Activated B cell treated with CpG ODN at 0.5 μM for 24 hours (primary cell): ENCODE data around the gene RFX7. TPM values are rescaled to one million over a fixed set of nuclear protein-coding genes. Genes with fewer than 3 reads are reported as not detected.

Experiments
- ATAC-seq: fragments of 200-7000 bp; cut with Tn5 transposase; one replicate; pipeline ENCODE4 v1.10.0; 2021; ENCODE audit warnings: low read depth, mild to moderate bottlenecking, moderate library complexity
- CTCF ChIA-PET: fragments of 350-600 bp; sonication (Branson Sonifier 250); formaldehyde crosslinking; loops from one replicate; lab custom pipeline; 2021; ENCODE audit warnings: antibody characterized with exemption; lab: Charles Lee
- POLR2A ChIA-PET: fragments of 350-600 bp; sonication (Branson Sonifier 250); formaldehyde crosslinking; loops from one replicate; lab custom pipeline; 2021; ENCODE audit warnings: antibody characterized with exemption; lab: Charles Lee
- DNase-seq: peaks from one replicate; pipeline ENCODE4 v3.0.0; 2022
- H3K27ac Mint-ChIP-seq: one replicate; pipeline ENCODE4 v1.8.0; 2020; ENCODE audit warnings: mixed read lengths
- H3K27me3 Mint-ChIP-seq: one replicate; pipeline ENCODE4 v1.8.0; 2021; ENCODE audit warnings: mixed read lengths
- H3K36me3 Mint-ChIP-seq: one replicate; pipeline ENCODE4 v1.8.0; 2021; ENCODE audit warnings: low read depth, mixed read lengths
- H3K4me1 Mint-ChIP-seq: one replicate; pipeline ENCODE4 v1.8.0; 2021; ENCODE audit warnings: mixed read lengths
- H3K4me3 Mint-ChIP-seq: one replicate; pipeline ENCODE4 v1.8.0; 2020; ENCODE audit warnings: mild to moderate bottlenecking, mixed read lengths
- H3K9me3 Mint-ChIP-seq: one replicate; pipeline ENCODE4 v1.8.0; 2020; ENCODE audit warnings: mixed read lengths
- intact Hi-C: fragments of 100-400 bp; cut with micrococcal nuclease; formaldehyde crosslinking; loops from one replicate; pipeline ENCODE4 v1.15.1; 2024
- total RNA-seq: library from RNA; stranded (reverse); gene quantifications from 2 replicates; pipeline ENCODE4 v1.2.3, GENCODE V29; 2022
- TF ChIP-seq, protein P1 (sequence below): fragments of 200-600 bp; IDR thresholded peaks from one replicate; pipeline ENCODE4 v1.8.0; 2022; ENCODE audit warnings: antibody characterized with exemption, mild to moderate bottlenecking

RFX7 gene
- total RNA-seq, 1 donor from 2014 or later = 27.8 TPM

- H3K4me3 Mint-ChIP-seq = no peak overlapping the region
- H3K27ac Mint-ChIP-seq = no peak overlapping the region
- H3K4me1 Mint-ChIP-seq = no peaks in the 10 kb centered on the region
- H3K27me3 Mint-ChIP-seq = no peaks in the 10 kb centered on the region
- CTCF ChIA-PET = no interaction called here
- H3K9me3 Mint-ChIP-seq = no peaks in the 10 kb centered on the region
- POLR2A ChIA-PET = no interaction called here
- ATAC-seq (no peak), DNase-seq (no peak)
- TF ChIP-seq, protein P1, sequence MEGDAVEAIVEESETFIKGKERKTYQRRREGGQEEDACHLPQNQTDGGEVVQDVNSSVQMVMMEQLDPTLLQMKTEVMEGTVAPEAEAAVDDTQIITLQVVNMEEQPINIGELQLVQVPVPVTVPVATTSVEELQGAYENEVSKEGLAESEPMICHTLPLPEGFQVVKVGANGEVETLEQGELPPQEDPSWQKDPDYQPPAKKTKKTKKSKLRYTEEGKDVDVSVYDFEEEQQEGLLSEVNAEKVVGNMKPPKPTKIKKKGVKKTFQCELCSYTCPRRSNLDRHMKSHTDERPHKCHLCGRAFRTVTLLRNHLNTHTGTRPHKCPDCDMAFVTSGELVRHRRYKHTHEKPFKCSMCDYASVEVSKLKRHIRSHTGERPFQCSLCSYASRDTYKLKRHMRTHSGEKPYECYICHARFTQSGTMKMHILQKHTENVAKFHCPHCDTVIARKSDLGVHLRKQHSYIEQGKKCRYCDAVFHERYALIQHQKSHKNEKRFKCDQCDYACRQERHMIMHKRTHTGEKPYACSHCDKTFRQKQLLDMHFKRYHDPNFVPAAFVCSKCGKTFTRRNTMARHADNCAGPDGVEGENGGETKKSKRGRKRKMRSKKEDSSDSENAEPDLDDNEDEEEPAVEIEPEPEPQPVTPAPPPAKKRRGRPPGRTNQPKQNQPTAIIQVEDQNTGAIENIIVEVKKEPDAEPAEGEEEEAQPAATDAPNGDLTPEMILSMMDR = no peak
- peaks cover 71% of the 10 kb centered on the region for H3K36me3 Mint-ChIP-seq
- intact Hi-C loops = no loop called here
These were observed 148.3 kb downstream of the RFX7 start for GRCh38 chr15:56095406-56095805.

DNA sequence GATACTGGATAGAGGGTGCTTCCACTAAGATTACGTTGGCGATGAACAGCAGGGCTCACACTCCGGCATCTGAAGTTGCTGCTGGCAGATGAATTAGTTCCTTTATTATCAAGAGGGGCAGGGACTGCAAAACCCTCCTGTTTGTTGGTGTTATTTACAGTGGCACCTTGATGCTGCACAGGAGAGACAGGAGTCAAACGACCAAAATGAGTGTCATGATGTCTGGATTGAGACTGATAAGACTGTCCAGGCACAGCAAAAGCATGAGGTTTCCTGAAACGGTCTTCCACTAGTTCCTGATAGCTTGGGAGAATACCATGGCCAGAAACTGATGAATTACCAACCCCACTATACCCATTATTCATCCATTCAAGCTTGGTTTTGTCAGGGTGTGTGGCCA is 149.5 kb downstream of the RFX7 start:
- intact Hi-C loops = no loop called here
- Mint-ChIP-seq H3K4me1 (no peaks in the 10 kb centered on the region), H3K27me3 (no peaks in the 10 kb centered on the region), H3K9me3 (peaks cover 3% of the 10 kb centered on the region), H3K36me3 (peaks cover 66% of the 10 kb centered on the region), H3K4me3 (no peak overlapping the region), H3K27ac (no peak overlapping the region)
- no peak for ATAC-seq
- POLR2A ChIA-PET = no interaction called here
- CTCF ChIA-PET = no interaction called here
- no peak for DNase-seq
- TF ChIP-seq, protein P1 = no peak

DNA sequence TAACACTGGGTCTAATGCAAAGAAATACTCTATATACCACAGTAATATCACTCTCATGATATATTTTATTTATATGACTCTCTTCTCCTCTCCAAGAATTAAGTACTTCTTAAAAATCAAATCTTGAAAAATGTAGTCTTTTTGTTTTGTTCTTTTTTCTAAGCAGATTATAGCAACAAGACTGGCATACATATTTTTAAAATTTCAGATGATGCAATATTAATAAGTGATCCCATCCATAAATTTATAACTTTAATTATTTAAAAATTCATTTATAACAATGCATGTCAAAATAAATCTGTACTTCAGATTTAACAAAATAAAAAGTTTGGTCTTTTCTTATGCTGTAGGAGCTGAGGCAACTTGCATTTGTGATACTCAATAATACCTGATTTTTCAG is 155.3 kb downstream of the RFX7 start:
- no peaks in the 10 kb centered on the region for H3K27me3 Mint-ChIP-seq
- no peak overlapping the region for H3K4me3 Mint-ChIP-seq
- ChIA-PET CTCF (no interaction called here), POLR2A (no interaction called here)
- peaks cover 4% of the 10 kb centered on the region for H3K4me1 Mint-ChIP-seq
- H3K36me3 Mint-ChIP-seq = peaks cover 14% of the 10 kb centered on the region
- ATAC-seq = no peak
- H3K9me3 Mint-ChIP-seq = peaks cover 4% of the 10 kb centered on the region
- DNase-seq = no peak
- TF ChIP-seq, protein P1 = no peak
- intact Hi-C loops = no loop called here
- H3K27ac Mint-ChIP-seq = no peak overlapping the region

GRCh38 chr15:56086566-56086965 is 157.1 kb downstream of the RFX7 start:
- ATAC-seq (no peak), DNase-seq (no peak)
- Mint-ChIP-seq H3K36me3 (peaks cover 5% of the 10 kb centered on the region), H3K4me3 (no peak overlapping the region), H3K9me3 (peaks cover 4% of the 10 kb centered on the region), H3K27me3 (no peaks in the 10 kb centered on the region), H3K27ac (no peak overlapping the region), H3K4me1 (peaks cover 4% of the 10 kb centered on the region)
- TF ChIP-seq, protein P1 = no peak
- intact Hi-C loops = no loop called here
- ChIA-PET CTCF (no interaction called here), POLR2A (no interaction called here)

DNA sequence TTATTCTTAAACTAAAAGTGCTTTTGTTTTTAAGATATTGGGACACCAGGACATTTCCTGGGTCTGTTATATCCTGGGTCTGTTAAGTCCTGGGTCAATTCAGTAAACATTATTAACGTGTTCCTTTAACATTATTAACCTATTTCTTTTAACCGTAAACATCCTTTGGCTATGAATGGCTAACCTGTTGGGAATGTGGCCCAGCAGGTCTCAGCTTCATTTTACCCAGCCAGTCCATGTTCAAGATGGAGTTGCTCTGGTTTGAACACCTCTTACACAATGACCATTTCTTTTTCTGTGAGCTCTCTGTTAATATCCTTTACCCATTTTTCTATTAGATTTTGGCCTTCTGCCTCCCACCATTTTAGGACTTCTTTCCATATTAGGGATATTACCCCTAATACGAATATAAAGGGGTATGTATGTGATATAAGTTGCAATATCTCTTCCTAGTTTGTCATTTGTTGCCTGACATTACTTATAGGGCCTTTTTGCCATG is 161.4 kb downstream of the RFX7 start:
- TF ChIP-seq, protein P1 = no peak
- Mint-ChIP-seq H3K27me3 (peaks cover 2% of the 10 kb centered on the region), H3K36me3 (no peaks in the 10 kb centered on the region), H3K4me1 (peaks cover 4% of the 10 kb centered on the region), H3K4me3 (no peak overlapping the region), H3K9me3 (peaks cover 1% of the 10 kb centered on the region), H3K27ac (no peak overlapping the region)
- ATAC-seq (no peak), DNase-seq (no peak)
- ChIA-PET CTCF (no interaction called here), POLR2A (no interaction called here)
- intact Hi-C loops = no loop called here
